GM12878 (cell line): Measurements from ENCODE around the gene ZNF573. TPM values are rescaled to one million over a fixed set of nuclear protein-coding genes. Genes with fewer than 3 reads are reported as not detected.

Experiments used
- ATAC-seq: fragments of 200-7000 bp; cut with Tn5 transposase; 3 replicates; pipeline ENCODE4 v1.9.1; 2020; ENCODE audit warnings: mild to moderate bottlenecking, moderate library complexity
- BruUV-seq: library from RNA; stranded (reverse); fragments of 400-500 nt; replicated peaks from 2 replicates; lab custom pipeline; 2021; lab: Mats Ljungman, UMichigan
- CTCF ChIA-PET: fragments of 300-600 bp; sonication (Branson Sonifier 250); formaldehyde crosslinking; extraction: SDS; loops from one replicate; lab custom pipeline; 2021; ENCODE audit warnings: inconsistent platforms; lab: Yijun Ruan, JAX
- POLR2A ChIA-PET: fragments of 350-600 bp; formaldehyde crosslinking; extraction: SDS; loops from one replicate; lab custom pipeline; 2021; ENCODE audit warnings: inconsistent platforms; lab: Charles Lee
- RAD21 ChIA-PET: fragments of 300-600 bp; sonication (Branson Sonifier 250); formaldehyde crosslinking; loops from one replicate; lab custom pipeline; 2023; ENCODE audit warnings: antibody characterized with exemption; ENCODE audit not compliant: unreplicated experiment; lab: Charles Lee
- SMC1A ChIA-PET: fragments of 300-600 bp; sonication (Branson Sonifier 250); formaldehyde crosslinking; loops from one replicate; lab custom pipeline; 2023; ENCODE audit not compliant: unreplicated experiment, uncharacterized antibody; lab: Charles Lee
- DNase-seq: peaks from one replicate; pipeline ENCODE4 v3.0.0-alpha.2; 2011; ENCODE audit warnings: low read depth, low spot score
- FAIRE-seq: peaks from 3 replicates; lab custom pipeline; 2011; peaks lifted over from hg19 to GRCh38; lab: Jason Lieb, UNC
- H2AFZ ChIP-seq: 2 replicates; pipeline ENCODE4 v1.6.0; 2011; ENCODE audit warnings: low read depth, low read length, control low read depth; ENCODE audit not compliant: control insufficient read depth
- H3K27ac ChIP-seq: 2 replicates; pipeline ENCODE4 v1.5.1; 2011; ENCODE audit warnings: control low read depth; ENCODE audit not compliant: control insufficient read depth, insufficient read depth
- H3K27me3 ChIP-seq, 2 experiments: replicated peaks in 1 of 2; 2 replicates each; pipeline versions ENCODE4 v1.6.0 to v1.6.1; 2011; ENCODE audit warnings: low read length in 1 of 2; ENCODE audit not compliant: control insufficient read depth in 2 of 2, insufficient read depth in 2 of 2
- H3K36me3 ChIP-seq, 2 experiments: 2 replicates each; pipeline ENCODE4 v1.5.1; 2011; ENCODE audit warnings: low read length in 1 of 2; ENCODE audit not compliant: control insufficient read depth in 2 of 2, insufficient read depth in 2 of 2
- H3K4me1 ChIP-seq: 2 replicates; pipeline ENCODE4 v1.6.1; 2011; ENCODE audit warnings: mild to moderate bottlenecking, low read length, moderate library complexity, mixed read lengths; ENCODE audit not compliant: control insufficient read depth, insufficient read depth
- H3K4me2 ChIP-seq: 2 replicates; pipeline ENCODE4 v1.6.0; 2011; ENCODE audit warnings: control low read depth; ENCODE audit not compliant: control insufficient read depth, insufficient read depth
- H3K4me3 ChIP-seq: fragments of 200-600 bp; sonication (generic); 2 replicates; pipeline ENCODE4 v1.5.1; 2016
- H3K79me2 ChIP-seq: 2 replicates; pipeline ENCODE4 v1.6.0; 2011; ENCODE audit warnings: low read length; ENCODE audit not compliant: control insufficient read depth, insufficient read depth
- H3K9ac ChIP-seq: 2 replicates; pipeline ENCODE4 v1.8.0; 2011; ENCODE audit warnings: low read length, control low read depth, mixed read lengths; ENCODE audit not compliant: control insufficient read depth, insufficient read depth
- H3K9me3 ChIP-seq: replicated peaks from 3 replicates; pipeline ENCODE4 v1.5.1; 2011; ENCODE audit warnings: mild to moderate bottlenecking, low read length; ENCODE audit not compliant: control insufficient read depth, insufficient read depth
- H4K20me1 ChIP-seq: 2 replicates; pipeline ENCODE4 v1.6.0; 2011; ENCODE audit not compliant: control insufficient read depth, insufficient read depth
- BMI1 ChIP-seq: fragments of 450-650 bp; IDR thresholded peaks from 2 replicates; pipeline ENCODE4 v1.6.1; 2016; ENCODE audit warnings: mild to moderate bottlenecking, moderate library complexity, borderline replicate concordance
- CHD1 ChIP-seq: IDR thresholded peaks from 2 replicates; pipeline ENCODE4 v1.6.1; 2012; ENCODE audit warnings: low read depth, low read length, improper control_type of control experiment
- CREB1 ChIP-seq: IDR thresholded peaks from 2 replicates; pipeline ENCODE4 v1.6.1; 2012; ENCODE audit warnings: low read depth, mild to moderate bottlenecking, inconsistent platforms
- CREM ChIP-seq: IDR thresholded peaks from 2 replicates; pipeline ENCODE4 v1.6.1; 2014; ENCODE audit warnings: antibody characterized with exemption, low read depth
- FOXK2 ChIP-seq: fragments of 450-650 bp; IDR thresholded peaks from 2 replicates; pipeline ENCODE4 v1.6.1; 2017; ENCODE audit warnings: mild to moderate bottlenecking, moderate library complexity
- GATAD2B ChIP-seq: fragments of 450-650 bp; conservative IDR thresholded peaks from 2 replicates; pipeline ENCODE4 v1.6.1; 2017; ENCODE audit warnings: low read depth, mild to moderate bottlenecking, moderate library complexity
- HCFC1 ChIP-seq: fragments of 150-350 bp; IDR thresholded peaks from 2 replicates; pipeline ENCODE4 v1.6.1; 2014; ENCODE audit warnings: low read length
- KDM1A ChIP-seq: fragments of 200-600 bp; sonication (generic); IDR thresholded peaks from 2 replicates; pipeline ENCODE4 v1.6.1; 2016; ENCODE audit warnings: borderline replicate concordance
- MTA3 ChIP-seq: IDR thresholded peaks from 2 replicates; pipeline ENCODE4 v1.6.1; 2012; ENCODE audit warnings: low read length, inconsistent platforms, borderline replicate concordance
- NKRF ChIP-seq: fragments of 450-650 bp; conservative IDR thresholded peaks from 2 replicates; pipeline ENCODE4 v1.6.1; 2017; ENCODE audit warnings: mild to moderate bottlenecking, moderate library complexity
- SP1 ChIP-seq: IDR thresholded peaks from one replicate; pipeline ENCODE4 v1.6.1; 2011; ENCODE audit warnings: low read depth, low read length
- SRF ChIP-seq, 2 experiments: IDR thresholded peaks; 2 replicates each; pipeline ENCODE4 v1.6.1; 2011; ENCODE audit warnings: low read depth in 2 of 2, low read length in 2 of 2, mild to moderate bottlenecking in 1 of 2, moderate library complexity in 1 of 2
- TARDBP ChIP-seq: IDR thresholded peaks from 2 replicates; pipeline ENCODE4 v1.6.1; 2016; ENCODE audit warnings: borderline replicate concordance
- WRNIP1 ChIP-seq: IDR thresholded peaks from 2 replicates; pipeline ENCODE4 v1.6.1; 2011; ENCODE audit warnings: low read depth, low read length, improper control_type of control experiment, borderline replicate concordance
- YBX1 ChIP-seq: fragments of 450-650 bp; IDR thresholded peaks from 2 replicates; pipeline ENCODE4 v1.6.1; 2016; ENCODE audit warnings: antibody characterized with exemption
- ZNF622 ChIP-seq: fragments of 450-650 bp; IDR thresholded peaks from 2 replicates; pipeline ENCODE4 v1.6.1; 2017; ENCODE audit warnings: mild to moderate bottlenecking, inconsistent platforms
- WGBS: methylation state at CpG from one replicate; pipeline ENCODE4 v1.1.6; 2016; ENCODE audit warnings: low lambda C conversion rate; ENCODE audit not compliant: insufficient replicate concordance, insufficient coverage; ENCODE audit errors: missing lambda C conversion rate; 5-methylcytosine and 5-hydroxymethylcytosine counted together
- in situ Hi-C: fragments of 300-500 bp; cut with MboI; formaldehyde crosslinking; loops from 9 replicates; pipeline ENCODE4 v1.14.3; 2018; ENCODE audit warnings: mixed read lengths
- intact Hi-C: fragments of 100-400 bp; cut with micrococcal nuclease; formaldehyde crosslinking; loops from one replicate; pipeline ENCODE4 v1.14.2; 2022; ENCODE audit not compliant: unreplicated experiment
- polyA plus RNA-seq, 11 experiments: library from polyadenylated mRNA; depleted of rRNA in 4 of 11; unstranded in 6 of 11; stranded (reverse) in 5 of 11; fragments of >200 nt; fragmentation: Nextera tagmentation in 4 of 11; fragmentation: Illumina TruSeq in 1 of 11; extraction: Ambion mirVana in 4 of 11; extraction: Trizol in 1 of 11; gene quantifications; 1 replicate in 1 of 11; 2 replicates in 10 of 11; pipeline versions ENCODE4 v1.2.1 to v1.2.3, GENCODE V29; 2011 to 2016; ENCODE audit warnings: inconsistent platforms in 2 of 11, missing spikeins in 2 of 11, low read depth in 1 of 11
- total RNA-seq, 4 experiments: library from RNA; depleted of rRNA in 3 of 4; stranded (reverse); fragments of >200 nt in 3 of 4; fragmentation: Illumina TruSeq in 1 of 4; extraction: Trizol in 1 of 4; gene quantifications; 2 replicates each; pipeline versions ENCODE4 v1.2.1 to v1.2.3, GENCODE V29; 2013 to 2021
- TF ChIP-seq, protein P1 (sequence below): fragments of 450-650 bp; IDR thresholded peaks from 2 replicates; pipeline ENCODE4 v1.6.1; 2016; ENCODE audit warnings: mild to moderate bottlenecking

The ZNF573 gene
- total and polyA plus RNA-seq, 10 of the 15 experiments (the other 5 are each of a cell fraction or from before 2014, with no cell fraction given), result 0.38 to 5.5 (median 2.4) TPM

GRCh38 chr19:37738371-37738770 lies 41.0 kb downstream of the ZNF573 start:
- H3K9me3 ChIP-seq, result peaks cover 9% of the 10 kb centered on the region
- in situ Hi-C loops, result no loop called here
- POLR2A ChIA-PET, result no interaction called here

DNA sequence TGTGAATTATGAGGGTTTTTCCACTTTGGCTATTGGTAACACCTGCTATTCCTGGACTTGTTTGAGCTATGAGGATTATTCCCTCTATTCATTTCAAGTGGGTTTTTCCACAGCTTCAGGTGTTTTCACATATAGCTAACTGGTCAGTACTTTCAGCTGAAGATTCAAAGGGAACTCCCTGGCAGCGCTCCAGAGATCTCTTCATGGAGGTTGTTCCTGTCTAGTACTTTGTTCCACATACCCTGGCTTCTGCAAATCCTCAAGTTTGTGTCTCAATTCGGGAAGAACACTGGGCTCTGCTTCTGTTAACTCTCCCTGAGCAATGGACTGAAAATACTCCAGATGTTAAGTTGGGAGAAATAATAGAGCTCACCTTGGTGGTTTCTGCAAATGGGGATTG lies 54.2 kb downstream of the ZNF573 start:
- H3K4me2 ChIP-seq, result no peak overlapping the region
- SMC1A ChIA-PET, result interaction anchor here (1.2 kb wide), 1 partner anchor 206 kb away, joined by 3 read pairs; no protein-coding TSS in a partner anchor
- FAIRE-seq (no peak), ATAC-seq (no peak), DNase-seq (no peak)
- CTCF ChIA-PET, result interaction anchor here (0.6 kb wide), 1 partner anchor 644 kb away, joined by 3 read pairs; no protein-coding TSS in a partner anchor
- H3K36me3 ChIP-seq, result no peaks in the 10 kb centered on the region
- intact Hi-C loops, result no loop called here
- in situ Hi-C loops, result no loop called here
- H3K4me1 ChIP-seq, result no peaks in the 10 kb centered on the region
- RAD21 ChIA-PET, result interaction anchor here (0.6 kb wide), 1 partner anchor 226 kb away, joined by 3 read pairs; no protein-coding TSS in a partner anchor
- H4K20me1 ChIP-seq, result no peaks in the 10 kb centered on the region
- WGBS, result 50% methylated on average over 2 of the region's 2 CpGs
- H3K4me3 ChIP-seq, result no peak overlapping the region
- TF ChIP-seq FOXK2 (no peak), MTA3 (no peak), ZNF622 (no peak), NKRF (no peak), YBX1 (no peak), BMI1 (no peak), HCFC1 (no peak), CREM (no peak), CHD1 (no peak), GATAD2B (no peak)
- TF ChIP-seq, protein P1, sequence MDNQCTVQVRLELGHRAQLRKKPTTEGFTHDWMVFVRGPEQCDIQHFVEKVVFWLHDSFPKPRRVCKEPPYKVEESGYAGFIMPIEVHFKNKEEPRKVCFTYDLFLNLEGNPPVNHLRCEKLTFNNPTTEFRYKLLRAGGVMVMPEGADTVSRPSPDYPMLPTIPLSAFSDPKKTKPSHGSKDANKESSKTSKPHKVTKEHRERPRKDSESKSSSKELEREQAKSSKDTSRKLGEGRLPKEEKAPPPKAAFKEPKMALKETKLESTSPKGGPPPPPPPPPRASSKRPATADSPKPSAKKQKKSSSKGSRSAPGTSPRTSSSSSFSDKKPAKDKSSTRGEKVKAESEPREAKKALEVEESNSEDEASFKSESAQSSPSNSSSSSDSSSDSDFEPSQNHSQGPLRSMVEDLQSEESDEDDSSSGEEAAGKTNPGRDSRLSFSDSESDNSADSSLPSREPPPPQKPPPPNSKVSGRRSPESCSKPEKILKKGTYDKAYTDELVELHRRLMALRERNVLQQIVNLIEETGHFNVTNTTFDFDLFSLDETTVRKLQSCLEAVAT, result no peak
- no peaks in the 10 kb centered on the region for H3K27me3 ChIP-seq
- no peaks in the 10 kb centered on the region; the same call in 1 of the 3 replicates for H3K9me3 ChIP-seq
- H3K79me2 ChIP-seq, result no peaks in the 10 kb centered on the region
- no peak overlapping the region for H3K9ac ChIP-seq
- POLR2A ChIA-PET, result interaction anchor here (0.6 kb wide), 1 partner anchor 68 kb away, joined by 3 read pairs; no protein-coding TSS in a partner anchor
- no TSS peak for BruUV-seq
- no peak overlapping the region for H3K27ac ChIP-seq
- no peak overlapping the region for H2AFZ ChIP-seq

More at GRCh38 chr19:37738371-37738770, 41.0 kb downstream of the ZNF573 start:
- no peak overlapping the region for H2AFZ ChIP-seq
- ChIA-PET CTCF (no interaction called here), SMC1A (no interaction called here), RAD21 (no interaction called here)
- H4K20me1 ChIP-seq, result no peaks in the 10 kb centered on the region
- 69% methylated on average over 5 of the region's 5 CpGs for WGBS
- FAIRE-seq (no peak), DNase-seq (no peak), ATAC-seq (no peak)
- H3K9ac ChIP-seq, result no peak overlapping the region
- H3K27me3 ChIP-seq, result no peaks in the 10 kb centered on the region
- BruUV-seq, result no TSS peak
- TF ChIP-seq CREB1 (no peak), KDM1A (no peak), TARDBP (no peak), MTA3 (no peak), SP1 (no peak), SRF (IDR thresholded peaks at IDR 0.05; ENCODE audit: low read depth in 2 of 2, low read length in 2 of 2) (no peak), WRNIP1 (no peak)
- no peaks in the 10 kb centered on the region for H3K79me2 ChIP-seq
- no peaks in the 10 kb centered on the region for H3K4me1 ChIP-seq
- no peaks in the 10 kb centered on the region for H3K36me3 ChIP-seq
- H3K4me3 ChIP-seq, result no peak overlapping the region
- H3K4me2 ChIP-seq, result no peak overlapping the region
- intact Hi-C loops, result no loop called here
- H3K27ac ChIP-seq, result no peak overlapping the region
